ENCODE data around the gene CASP10. TPM values are rescaled to one million over a fixed set of nuclear protein-coding genes. Genes with fewer than 3 reads are reported as not detected.

Gene CASP10
- total and polyA plus RNA-seq, 2 of the 8 experiments (the other 6 are each of a cell fraction or from before 2014, with no cell fraction given): 2.3 to 4.0 TPM

- H3K18ac ChIP-seq (ENCODE audit: extremely low read depth, low read length): no peak overlapping the region
- no peaks in the 10 kb centered on the region for H3K36me3 ChIP-seq (ENCODE audit: control insufficient read depth in 2 of 4, insufficient read depth in 4 of 4, low read length in 3 of 4)
- H4K5ac ChIP-seq (ENCODE audit: insufficient read length, low read depth, low read length): no peak overlapping the region
- no peaks in the 10 kb centered on the region; a peak in 1 of 7 replicates for H3K4me1 ChIP-seq (replicated peaks in 1 of 4; ENCODE audit: control insufficient read depth in 3 of 4, insufficient read depth in 4 of 4, low read length in 3 of 4)
- H3K56ac ChIP-seq (replicated peaks; ENCODE audit: insufficient read length, low read depth, low read length): no peak overlapping the region
- no peak overlapping the region for H3K9ac ChIP-seq (replicated peaks in 1 of 4; ENCODE audit: extremely low read depth in 1 of 4, low read depth in 3 of 4, low read length in 3 of 4)
- no peak for TF ChIP-seq HDAC2 (IDR thresholded peaks at IDR 0.05; ENCODE audit: borderline replicate concordance in 1 of 2, low read depth in 2 of 2, low read length in 2 of 2)
- no peak for TF ChIP-seq FOSL1 (IDR thresholded peaks at IDR 0.05; ENCODE audit: insufficient read depth, low read depth, low read length)
- TF ChIP-seq RAD21 (IDR thresholded peaks at IDR 0.05 in 1 of 2, conservative IDR thresholded peaks at IDR 0.05 in 1 of 2; ENCODE audit: low read depth in 2 of 2, low read length in 2 of 2): no peak
- no peak for TF ChIP-seq CBX5 (IDR thresholded peaks at IDR 0.05; ENCODE audit: low read depth, low read length)
- no peak for TF ChIP-seq EP300 (IDR thresholded peaks at IDR 0.05; ENCODE audit: borderline replicate concordance in 1 of 2, low read depth in 2 of 2, low read length in 2 of 2)
- no peak for TF ChIP-seq EGR1 (IDR thresholded peaks at IDR 0.05; ENCODE audit: borderline replicate concordance, low read depth, low read length)
- TF ChIP-seq SIRT6 (IDR thresholded peaks at IDR 0.05; ENCODE audit: low read length): no peak
- no peak for TF ChIP-seq TCF12 (IDR thresholded peaks at IDR 0.05; ENCODE audit: low read depth, low read length)
- no peak for TF ChIP-seq RXRA (IDR thresholded peaks at IDR 0.05; ENCODE audit: insufficient read depth, low read depth, low read length)
- H2BK5ac ChIP-seq (ENCODE audit: low read depth, low read length): no peak overlapping the region
- H3K23me2 ChIP-seq (ENCODE audit: low read depth, low read length): no peaks in the 10 kb centered on the region
- H4K20me1 ChIP-seq (replicated peaks in 1 of 2; ENCODE audit: control insufficient read depth in 1 of 2, insufficient read depth in 2 of 2, low read length in 2 of 2): no peaks in the 10 kb centered on the region
- no peak overlapping the region for H2AFZ ChIP-seq (ENCODE audit: low read length)
- H4K91ac ChIP-seq (replicated peaks; ENCODE audit: insufficient read length, low read length): no peak overlapping the region
- H2BK20ac ChIP-seq (ENCODE audit: low read length): no peak overlapping the region
- no peak overlapping the region for H2BK120ac ChIP-seq (replicated peaks; ENCODE audit: low read depth, low read length)
- H3K79me1 ChIP-seq (ENCODE audit: low read depth, low read length): no peaks in the 10 kb centered on the region
- no peak overlapping the region for H3K4me2 ChIP-seq (ENCODE audit: insufficient read depth in 1 of 2, low read depth in 2 of 2, low read length in 2 of 2)
- no peak overlapping the region for H3K23ac ChIP-seq (ENCODE audit: insufficient read length)
- no peaks in the 10 kb centered on the region for H3K79me2 ChIP-seq (ENCODE audit: control insufficient read depth in 1 of 2, insufficient read depth in 2 of 2, low read length in 2 of 2)
- H3K4ac ChIP-seq (replicated peaks; ENCODE audit: insufficient read length, low read depth, low read length): no peak overlapping the region
- no peaks in the 10 kb centered on the region for H3K27me3 ChIP-seq (replicated peaks in 1 of 4; ENCODE audit: control insufficient read depth in 3 of 4, extremely low read depth in 1 of 4, insufficient read depth in 3 of 4, low read length in 3 of 4)
- DNase-seq (ENCODE audit: low read depth in 1 of 2, low spot score in 2 of 2) (no peak), FAIRE-seq (no peak)
- no peak overlapping the region for H3K14ac ChIP-seq (ENCODE audit: insufficient read length)
- H3K27ac ChIP-seq (ENCODE audit: low read depth, low read length): no peak overlapping the region
- CTCF ChIA-PET (ENCODE audit: partially characterized antibody): interaction anchor here (1.0 to 2.0 kb wide), 2 partner anchors 22 to 28 kb away, joined by 3 to 6 read pairs; no protein-coding TSS in a partner anchor
- H2BK15ac ChIP-seq (ENCODE audit: low read length): no peak overlapping the region
- H2BK12ac ChIP-seq (ENCODE audit: low read depth, low read length): no peak overlapping the region
- no peaks in the 10 kb centered on the region for H3K9me3 ChIP-seq (ENCODE audit: insufficient read depth in 2 of 2, low read depth in 1 of 2, low read length in 1 of 2)
- no peak overlapping the region for H2AK5ac ChIP-seq (ENCODE audit: low read depth, low read length)
- WGBS, 2 experiments (ENCODE audit: extremely low coverage in 1 of 2, insufficient coverage in 1 of 2, insufficient read length in 1 of 2, insufficient replicate concordance in 2 of 2, low coverage in 1 of 2, low lambda C conversion rate in 2 of 2, missing lambda C conversion rate in 1 of 2): 92% methylated on average over 6 of the region's 6 CpGs; no CpG with 5 or more reads in 1 of the 2 experiments
- H4K8ac ChIP-seq (ENCODE audit: extremely low read depth, insufficient read depth, low read length): 0 out of 2 replicates have a peak overlapping the region, but pooled peaks have one; percentile 4
- POLR2A ChIA-PET (ENCODE audit: partially characterized antibody): interaction anchor here (0.6 kb wide), 1 partner anchor 418 kb away, joined by 3 read pairs; no protein-coding TSS in a partner anchor
- H3K4me3 ChIP-seq (ENCODE audit: extremely low read depth in 1 of 4, insufficient read depth in 2 of 4, low read depth in 3 of 4, low read length in 4 of 4): no peak overlapping the region
Observed at GRCh38 chr2:201203916-201204654, 21.1 kb downstream of the CASP10 start.

All from H1 (cell line).